ENCODE measurements around the gene E4F1.

Gene E4F1

DNA sequence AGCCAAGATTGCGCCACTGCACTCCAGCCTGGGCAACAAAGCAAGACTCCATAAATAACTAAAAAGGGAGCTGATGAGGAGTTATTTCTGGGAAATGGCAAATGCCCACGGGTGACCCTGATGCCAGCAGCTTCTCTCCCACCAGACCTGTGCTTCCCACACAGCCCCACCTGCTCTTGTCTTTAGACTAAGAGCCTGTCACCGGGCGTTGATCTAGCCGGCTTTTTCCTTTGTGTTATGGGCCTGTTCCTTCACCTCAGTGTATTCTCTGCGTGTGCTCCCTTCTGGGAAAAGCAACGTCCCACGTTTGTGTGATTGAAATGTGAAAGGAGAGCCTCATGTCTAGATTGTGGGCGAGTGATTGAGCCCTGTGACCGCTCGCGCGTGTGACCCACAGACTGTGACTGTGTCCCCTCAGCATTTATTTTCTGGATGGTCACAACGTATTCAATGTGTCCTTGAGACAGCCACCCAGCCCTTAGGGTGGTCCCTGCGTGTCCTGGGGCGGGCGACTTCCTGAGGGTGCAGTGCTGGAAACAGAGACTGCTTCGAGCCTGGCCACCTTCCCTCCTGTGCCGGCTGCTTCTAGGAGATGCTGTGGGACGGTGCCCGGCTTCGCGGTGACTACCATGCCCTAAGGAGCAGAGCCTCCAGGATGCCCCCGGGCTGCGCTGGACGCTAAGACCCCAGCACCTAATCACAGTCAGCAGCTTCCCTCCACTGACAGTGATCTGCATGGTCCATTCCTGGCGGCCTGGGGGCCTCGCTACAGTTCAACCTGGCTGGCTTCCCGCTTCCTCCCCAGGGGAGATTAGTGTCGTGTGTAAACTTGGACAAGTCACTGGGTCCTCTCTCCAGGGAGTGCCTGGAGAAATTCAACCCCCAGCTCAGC, 52.3 kb downstream of the E4F1 start:
- H3K4me3 ChIP-seq (ENCODE audit: low read length) = no peak overlapping the region
- H3K9me3 ChIP-seq (ENCODE audit: control insufficient read depth, insufficient read depth, low read length) = no peaks in the 10 kb centered on the region
- H3K27me3 ChIP-seq (ENCODE audit: control insufficient read depth, insufficient read depth, low read length) = no peaks in the 10 kb centered on the region
- no CpG with 5 or more reads among the region's 30 CpGs for WGBS (ENCODE audit: insufficient coverage, insufficient read length)
- H3K36me3 ChIP-seq (ENCODE audit: control insufficient read depth, insufficient read depth, low read length) = no peaks in the 10 kb centered on the region; the same call in 1 of the 2 replicates
- no peak for DNase-seq (ENCODE audit: low read depth, low spot score)
- no peak overlapping the region for H3K27ac ChIP-seq (ENCODE audit: low read length)
- peaks cover 1% of the 10 kb centered on the region; the same call in 1 of the 2 replicates for H3K4me1 ChIP-seq (ENCODE audit: control insufficient read depth, insufficient read depth, low read length)

DNA sequence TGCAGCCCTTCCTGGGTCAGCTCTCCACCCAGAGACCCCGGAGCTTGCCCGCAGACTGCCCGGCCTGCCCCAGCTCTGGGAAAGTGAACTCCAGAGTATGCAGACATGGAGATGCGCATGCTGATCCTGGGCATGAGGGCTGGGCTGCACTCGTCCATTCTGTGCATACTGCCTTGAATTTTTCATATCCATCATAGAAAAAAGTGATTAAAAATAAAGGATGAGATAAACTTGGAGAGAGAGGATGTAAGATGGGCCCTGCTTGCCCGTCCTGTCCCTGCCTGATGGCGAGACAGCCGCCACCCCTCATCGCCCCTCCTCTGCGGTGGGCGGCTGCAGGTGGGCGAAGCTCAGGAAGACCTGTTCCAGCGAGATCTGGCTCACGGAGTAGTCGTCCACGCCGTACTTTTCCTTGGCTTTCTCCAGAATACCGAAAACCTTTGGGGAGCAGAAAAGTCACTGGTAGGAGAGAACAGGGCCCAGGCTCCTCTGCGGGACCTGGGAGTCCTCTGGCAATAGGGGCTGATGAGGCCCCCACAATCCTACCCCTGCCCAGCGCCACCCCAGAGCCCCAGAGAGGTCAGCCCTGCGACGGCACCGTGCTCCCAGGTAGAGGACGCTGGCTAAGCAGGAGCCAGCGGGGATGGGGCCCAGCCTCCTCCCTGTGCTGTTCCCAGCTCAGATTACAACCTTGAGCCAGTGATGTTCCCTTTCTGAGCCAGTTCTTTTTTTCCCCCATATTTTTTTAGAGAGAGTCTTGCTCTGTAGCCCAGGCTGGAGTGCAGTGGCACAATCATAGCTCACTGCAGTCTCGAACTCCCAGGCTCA, 53.2 kb downstream of the E4F1 start:
- DNase-seq (ENCODE audit: low read depth, low spot score) = no peak
- WGBS (ENCODE audit: insufficient coverage, insufficient read length) = no CpG with 5 or more reads among the region's 26 CpGs
- Histone ChIP-seq H3K27me3 (ENCODE audit: control insufficient read depth, insufficient read depth, low read length) (no peaks in the 10 kb centered on the region), H3K9me3 (ENCODE audit: control insufficient read depth, insufficient read depth, low read length) (no peaks in the 10 kb centered on the region), H3K4me3 (ENCODE audit: low read length) (no peak overlapping the region), H3K27ac (ENCODE audit: low read length) (no peak overlapping the region), H3K36me3 (ENCODE audit: control insufficient read depth, insufficient read depth, low read length) (no peaks in the 10 kb centered on the region; the same call in 1 of the 2 replicates), H3K4me1 (ENCODE audit: control insufficient read depth, insufficient read depth, low read length) (peaks cover 1% of the 10 kb centered on the region; the same call in 1 of the 2 replicates)

- H3K27me3 ChIP-seq (ENCODE audit: control insufficient read depth, insufficient read depth, low read length) = no peaks in the 10 kb centered on the region
- no peak for DNase-seq (ENCODE audit: low read depth, low spot score)
- WGBS (ENCODE audit: insufficient coverage, insufficient read length) = no CpG with 5 or more reads among the region's 25 CpGs
These were observed 54.3 kb downstream of the E4F1 start for GRCh38 chr16:2277466-2278271.

DNA sequence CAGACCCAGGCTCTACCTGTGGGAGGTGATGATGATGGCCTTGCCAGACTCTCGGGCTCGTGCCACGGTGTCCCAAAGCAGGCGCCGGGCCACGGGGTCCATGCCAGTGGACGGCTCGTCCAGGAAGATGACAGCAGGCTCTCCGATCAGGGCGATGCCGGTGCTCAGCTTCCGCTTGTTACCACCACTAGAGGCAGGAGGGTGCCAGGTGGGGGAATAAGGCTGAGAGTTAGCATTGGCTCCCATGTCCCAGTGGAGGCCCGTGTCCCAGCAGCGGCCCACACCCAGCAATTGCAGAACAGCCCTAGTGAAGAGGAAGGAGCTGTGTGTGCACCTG, 54.8 kb downstream of the E4F1 start:
- DNase-seq (ENCODE audit: low read depth, low spot score) = no peak
- Histone ChIP-seq H3K27me3 (ENCODE audit: control insufficient read depth, insufficient read depth, low read length) (no peaks in the 10 kb centered on the region), H3K9me3 (ENCODE audit: control insufficient read depth, insufficient read depth, low read length) (no peaks in the 10 kb centered on the region), H3K36me3 (ENCODE audit: control insufficient read depth, insufficient read depth, low read length) (no peaks in the 10 kb centered on the region; the same call in 1 of the 2 replicates), H3K4me1 (ENCODE audit: control insufficient read depth, insufficient read depth, low read length) (peaks cover 1% of the 10 kb centered on the region; the same call in 1 of the 2 replicates), H3K27ac (ENCODE audit: low read length) (no peak overlapping the region), H3K4me3 (ENCODE audit: low read length) (no peak overlapping the region)
- WGBS (ENCODE audit: insufficient coverage, insufficient read length) = no CpG with 5 or more reads among the region's 14 CpGs

More at GRCh38 chr16:2277466-2278271, 54.3 kb downstream of the E4F1 start:
- Histone ChIP-seq H3K27ac (ENCODE audit: low read length) (no peak overlapping the region), H3K4me3 (ENCODE audit: low read length) (no peak overlapping the region), H3K4me1 (ENCODE audit: control insufficient read depth, insufficient read depth, low read length) (peaks cover 1% of the 10 kb centered on the region; the same call in 1 of the 2 replicates), H3K36me3 (ENCODE audit: control insufficient read depth, insufficient read depth, low read length) (no peaks in the 10 kb centered on the region; the same call in 1 of the 2 replicates), H3K9me3 (ENCODE audit: control insufficient read depth, insufficient read depth, low read length) (no peaks in the 10 kb centered on the region)

DNA sequence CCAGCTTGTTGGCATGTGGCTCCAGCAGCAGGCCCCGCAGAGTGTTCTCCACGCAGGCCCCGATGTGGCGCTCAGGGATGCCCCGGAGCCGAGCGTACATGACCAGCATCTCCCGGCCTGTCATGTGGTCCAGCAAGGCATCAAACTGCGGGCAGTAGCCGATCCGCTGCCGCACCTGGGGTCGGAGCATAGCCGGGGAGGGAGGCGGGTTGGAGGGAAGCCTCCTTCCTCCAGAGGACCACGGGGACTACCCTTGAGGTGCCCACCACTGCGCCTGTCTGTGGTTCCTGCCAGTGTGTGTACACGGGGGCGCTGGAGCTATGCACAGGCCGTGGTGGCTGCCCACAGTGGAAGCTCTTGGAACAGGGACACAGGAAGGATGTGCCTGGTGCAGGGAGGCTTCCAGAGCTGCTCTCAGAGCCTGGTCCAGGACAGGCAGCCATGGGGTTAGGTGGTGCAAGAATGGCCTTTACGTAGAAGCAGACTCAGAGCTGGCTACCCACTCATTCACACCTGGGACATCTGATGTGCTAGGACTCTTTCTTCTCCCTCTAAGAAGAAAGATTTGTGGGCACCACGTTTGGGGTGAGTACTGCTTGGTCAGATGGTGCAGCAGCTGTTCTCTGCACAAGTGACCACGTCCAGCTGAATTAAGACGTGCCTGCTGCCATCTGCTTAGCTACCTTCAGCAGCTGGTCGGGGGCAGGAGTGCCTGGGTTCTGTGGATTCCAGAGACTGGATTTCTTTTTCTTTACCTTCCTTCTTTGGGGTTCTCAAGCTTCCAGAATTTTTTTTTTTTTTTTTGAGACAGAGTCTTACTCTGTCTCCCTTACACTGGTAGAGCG, 55.8 kb downstream of the E4F1 start:
- no CpG with 5 or more reads among the region's 26 CpGs for WGBS (ENCODE audit: insufficient coverage, insufficient read length)
- H3K27me3 ChIP-seq (ENCODE audit: control insufficient read depth, insufficient read depth, low read length) = no peaks in the 10 kb centered on the region
- peaks cover 1% of the 10 kb centered on the region; the same call in 1 of the 2 replicates for H3K4me1 ChIP-seq (ENCODE audit: control insufficient read depth, insufficient read depth, low read length)

DNA sequence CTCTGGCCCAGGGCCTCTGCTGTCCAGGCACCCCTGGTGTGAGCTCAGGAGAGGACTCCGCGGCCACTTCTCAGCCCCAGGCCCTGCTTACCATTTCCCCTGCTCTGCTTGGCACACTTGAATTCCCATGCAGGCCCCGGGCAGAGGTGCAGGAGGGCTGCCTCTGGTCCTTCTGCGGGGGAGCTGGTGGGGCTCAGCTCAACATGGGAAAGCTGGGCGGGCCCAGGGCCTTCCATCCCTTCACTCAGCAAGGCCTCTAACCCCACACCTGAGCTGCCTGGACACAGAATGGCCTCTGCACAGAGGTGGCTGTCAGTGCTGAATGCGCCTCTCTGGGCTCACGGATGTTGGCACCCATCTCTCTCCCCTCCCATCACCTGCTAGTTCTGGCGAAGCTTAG, 57.1 kb downstream of the E4F1 start:
- DNase-seq (ENCODE audit: low read depth, low spot score) = no peak
- Histone ChIP-seq H3K9me3 (ENCODE audit: control insufficient read depth, insufficient read depth, low read length) (no peaks in the 10 kb centered on the region), H3K27me3 (ENCODE audit: control insufficient read depth, insufficient read depth, low read length) (no peaks in the 10 kb centered on the region), H3K4me1 (ENCODE audit: control insufficient read depth, insufficient read depth, low read length) (peaks cover 1% of the 10 kb centered on the region; the same call in 1 of the 2 replicates), H3K36me3 (ENCODE audit: control insufficient read depth, insufficient read depth, low read length) (no peaks in the 10 kb centered on the region; the same call in 1 of the 2 replicates), H3K4me3 (ENCODE audit: low read length) (no peak overlapping the region), H3K27ac (ENCODE audit: low read length) (no peak overlapping the region)
- no CpG with 5 or more reads among the region's 8 CpGs for WGBS (ENCODE audit: insufficient coverage, insufficient read length)

More for the DNA sequence above, 55.8 kb downstream of the E4F1 start:
- no peaks in the 10 kb centered on the region for H3K9me3 ChIP-seq (ENCODE audit: control insufficient read depth, insufficient read depth, low read length)
- no peak overlapping the region for H3K4me3 ChIP-seq (ENCODE audit: low read length)
- H3K27ac ChIP-seq (ENCODE audit: low read length) = no peak overlapping the region
- no peak for DNase-seq (ENCODE audit: low read depth, low spot score)
- H3K36me3 ChIP-seq (ENCODE audit: control insufficient read depth, insufficient read depth, low read length) = no peaks in the 10 kb centered on the region; the same call in 1 of the 2 replicates

DNA sequence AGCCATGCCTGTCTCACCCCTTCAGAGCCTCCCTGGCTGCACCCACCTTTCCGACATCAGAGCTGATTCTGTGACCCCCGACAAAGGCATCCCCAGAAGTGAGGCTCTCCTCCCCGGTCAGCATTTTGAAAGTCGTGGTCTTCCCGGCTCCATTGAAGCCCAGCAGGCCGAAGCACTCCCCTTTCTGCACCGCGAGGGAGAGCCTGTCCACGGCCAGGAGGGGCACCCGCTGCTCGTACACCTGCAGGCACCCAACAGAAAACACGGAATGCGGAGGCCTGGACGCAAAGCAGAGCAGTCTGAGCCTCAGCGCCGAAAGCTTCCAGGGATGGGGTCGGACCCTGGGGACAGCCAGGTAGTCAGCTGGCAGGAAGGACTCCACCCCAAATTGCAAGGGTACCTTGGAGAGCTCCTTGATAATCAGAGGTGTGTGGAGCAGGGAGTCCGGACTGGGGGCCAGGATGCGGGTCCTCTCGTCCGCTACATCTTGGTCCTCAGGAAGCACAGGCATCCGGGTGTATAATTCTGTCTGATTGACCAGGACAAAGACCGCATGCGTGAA, 57.7 kb downstream of the E4F1 start:
- WGBS (ENCODE audit: insufficient coverage, insufficient read length) = no CpG with 5 or more reads among the region's 24 CpGs
- no peaks in the 10 kb centered on the region; the same call in 1 of the 2 replicates for H3K36me3 ChIP-seq (ENCODE audit: control insufficient read depth, insufficient read depth, low read length)

DNA sequence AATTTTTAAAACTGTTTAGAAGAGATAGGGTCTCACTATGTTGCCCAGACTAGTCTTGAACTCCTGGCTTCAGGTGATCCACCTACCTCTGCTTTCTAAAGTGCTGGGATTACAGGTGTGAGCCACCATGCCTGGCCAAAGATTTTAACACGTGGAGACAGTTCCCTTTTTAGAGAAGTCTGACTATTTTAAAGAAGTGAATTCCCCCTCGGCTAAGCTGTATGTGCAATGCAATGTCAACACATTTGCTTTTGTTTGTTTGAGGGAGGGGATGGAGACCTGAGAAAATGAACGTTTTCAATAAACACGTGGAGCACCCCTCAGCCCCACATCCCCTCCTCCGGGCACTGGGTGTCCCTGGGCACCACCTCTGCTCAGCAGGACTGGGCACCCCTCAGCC, 58.9 kb downstream of the E4F1 start:
- Histone ChIP-seq H3K36me3 (ENCODE audit: control insufficient read depth, insufficient read depth, low read length) (no peaks in the 10 kb centered on the region; the same call in 1 of the 2 replicates), H3K4me1 (ENCODE audit: control insufficient read depth, insufficient read depth, low read length) (peaks cover 1% of the 10 kb centered on the region; the same call in 1 of the 2 replicates), H3K27me3 (ENCODE audit: control insufficient read depth, insufficient read depth, low read length) (no peaks in the 10 kb centered on the region), H3K9me3 (ENCODE audit: control insufficient read depth, insufficient read depth, low read length) (no peaks in the 10 kb centered on the region), H3K4me3 (ENCODE audit: low read length) (no peak overlapping the region), H3K27ac (ENCODE audit: low read length) (no peak overlapping the region)
- WGBS (ENCODE audit: insufficient coverage, insufficient read length) = no CpG with 5 or more reads among the region's 5 CpGs
- DNase-seq (ENCODE audit: low read depth, low spot score) = no peak

More for the DNA sequence above, 57.7 kb downstream of the E4F1 start:
- H3K9me3 ChIP-seq (ENCODE audit: control insufficient read depth, insufficient read depth, low read length) = no peaks in the 10 kb centered on the region
- no peak overlapping the region for H3K27ac ChIP-seq (ENCODE audit: low read length)
- H3K4me1 ChIP-seq (ENCODE audit: control insufficient read depth, insufficient read depth, low read length) = peaks cover 1% of the 10 kb centered on the region; the same call in 1 of the 2 replicates
- no peak for DNase-seq (ENCODE audit: low read depth, low spot score)
- H3K4me3 ChIP-seq (ENCODE audit: low read length) = no peak overlapping the region
- no peaks in the 10 kb centered on the region for H3K27me3 ChIP-seq (ENCODE audit: control insufficient read depth, insufficient read depth, low read length)
